Left hindlimb (tissue), 1 donor: ENCODE results near the gene MGAT5B.
"Not testable (repeated sequence)": the region's sequence is repeated elsewhere in the genome, so short reads cannot be mapped to it uniquely, and the experiment has no call there.

ENCODE experiments used
- DNase-seq: peaks from one replicate; pipeline ENCODE4 v3.0.0-alpha.2; 2018

MGAT5B gene

GRCh38 chr17:76868176-76868668 is at the start of gene MGAT5B:
MGAT5B (plus strand) TSS chr17:76868404; CDS start chr17:76869030, 626 bp downstream.
- peak; percentile 80 for DNase-seq

- DNase-seq = no peak
These were observed 48.2 kb upstream of the MGAT5B start for GRCh38 chr17:76820039-76820438.

GRCh38 chr17:76820561-76820960 is 47.6 kb upstream of the MGAT5B start:
- DNase-seq = no peak

GRCh38 chr17:76822184-76822778 is 45.9 kb upstream of the MGAT5B start:
- DNase-seq = no peak

GRCh38 chr17:76824093-76824492 is 44.1 kb upstream of the MGAT5B start:
- DNase-seq = no peak

- DNase-seq = no peak
These were observed 41.7 kb upstream of the MGAT5B start for GRCh38 chr17:76826330-76827068.

- no peak for DNase-seq
These were observed 40.5 kb upstream of the MGAT5B start for GRCh38 chr17:76827736-76828135.

- DNase-seq = no peak
These were observed 37.1 kb upstream of the MGAT5B start for GRCh38 chr17:76830987-76831715.

- no peak for DNase-seq
These were observed 35.1 kb upstream of the MGAT5B start for GRCh38 chr17:76833034-76833644.

- no peak for DNase-seq
These were observed 34.5 kb upstream of the MGAT5B start for GRCh38 chr17:76833747-76834146.

- peak; percentile 64 for DNase-seq
These were observed 33.3 kb upstream of the MGAT5B start for GRCh38 chr17:76834870-76835269.

- DNase-seq = no peak
These were observed 27.8 kb upstream of the MGAT5B start for GRCh38 chr17:76840443-76840767.

GRCh38 chr17:76840884-76841775 is 27.1 kb upstream of the MGAT5B start:
- no peak for DNase-seq

GRCh38 chr17:76841776-76842405 is 26.3 kb upstream of the MGAT5B start:
- no peak for DNase-seq

- not testable (repeated sequence) for DNase-seq
These were observed 25.1 kb upstream of the MGAT5B start for GRCh38 chr17:76843068-76843467.

- DNase-seq = no peak
These were observed 24.3 kb upstream of the MGAT5B start for GRCh38 chr17:76843703-76844484.

GRCh38 chr17:76844485-76844829 is 23.7 kb upstream of the MGAT5B start:
- DNase-seq = no peak

- DNase-seq = no peak
These were observed 23.4 kb upstream of the MGAT5B start for GRCh38 chr17:76844846-76845245.

GRCh38 chr17:76845541-76846017 is 22.6 kb upstream of the MGAT5B start:
- no peak for DNase-seq

- no peak for DNase-seq
These were observed 21.2 kb upstream of the MGAT5B start for GRCh38 chr17:76847031-76847430.

- no peak for DNase-seq
These were observed 19.5 kb upstream of the MGAT5B start for GRCh38 chr17:76848670-76849069.
